ENCODE results near the gene KEAP1. TPM values are rescaled to one million over a fixed set of nuclear protein-coding genes. Genes with fewer than 3 reads are reported as not detected.

Gene KEAP1
- total and polyA plus RNA-seq, 9 of the 15 experiments (the other 6 are each of a cell fraction or from before 2014, with no cell fraction given): 2.1 to 95.6 (median 64.3) TPM

GRCh38 chr19:10543420-10544241 lies 40.5 kb upstream of the KEAP1 start, which contains the start of gene ATG4D (continued):
- TF ChIP-seq CHD4 (IDR thresholded peaks at IDR 0.05; ENCODE audit: insufficient read depth, insufficient replicate concordance, low read depth, low read length, poor library complexity, severe bottlenecking): peak; percentile 73
- TF ChIP-seq CC2D1A (IDR thresholded peaks at IDR 0.05): peak; percentile 58; the same call in 1 of the 2 replicates
- peak; percentile 14; the same call in 1 of the 2 replicates for TF ChIP-seq CHAMP1 (IDR thresholded peaks at IDR 0.05)
- peak; percentile 60; the same call in 1 of the 2 replicates for TF ChIP-seq SMARCA5 (IDR thresholded peaks at IDR 0.05)
- no peak for TF ChIP-seq POLR2AphosphoS2 (IDR thresholded peaks at IDR 0.05; ENCODE audit: low read length)
- peak in 1 of 2 experiments; percentile 83; a peak in 2 of 4 replicates for TF ChIP-seq ZMIZ1 (IDR thresholded peaks at IDR 0.05; ENCODE audit: low read depth in 2 of 2, low read length in 2 of 2)
- TF ChIP-seq NFIC (IDR thresholded peaks at IDR 0.05): peak; percentile 96
- no peak for TF ChIP-seq DLX4 (CRISPR knock-in tag; IDR thresholded peaks at IDR 0.05)
- peak; percentile 76; the same call in 1 of the 2 replicates for TF ChIP-seq RNF2 (IDR thresholded peaks at IDR 0.05)
- 0 out of 2 replicates have a peak, but pooled peaks have one; percentile 17 for TF ChIP-seq RREB1 (CRISPR knock-in tag; IDR thresholded peaks at IDR 0.05)
- TF ChIP-seq POLR2G (IDR thresholded peaks at IDR 0.05; ENCODE audit: low read depth, low read length): peak; percentile 90
- peak in 1 of 2 experiments; percentile 82; a peak in 1 of 4 replicates for TF ChIP-seq TBL1XR1 (IDR thresholded peaks at IDR 0.05; ENCODE audit: low read length in 2 of 2)
- no peak for TF ChIP-seq ZNF79 (CRISPR knock-in tag; IDR thresholded peaks at IDR 0.05; ENCODE audit: low read depth)
- no peak for TF ChIP-seq CHD1 (IDR thresholded peaks at IDR 0.05; ENCODE audit: low read length)

All from K562 (cell line).